ENCODE results near the gene RETREG3. TPM values are rescaled to one million over a fixed set of nuclear protein-coding genes. Genes with fewer than 3 reads are reported as not detected.

RETREG3 gene
- total RNA-seq, 1 experiment from 2014 or later, result 59.0 TPM

DNA sequence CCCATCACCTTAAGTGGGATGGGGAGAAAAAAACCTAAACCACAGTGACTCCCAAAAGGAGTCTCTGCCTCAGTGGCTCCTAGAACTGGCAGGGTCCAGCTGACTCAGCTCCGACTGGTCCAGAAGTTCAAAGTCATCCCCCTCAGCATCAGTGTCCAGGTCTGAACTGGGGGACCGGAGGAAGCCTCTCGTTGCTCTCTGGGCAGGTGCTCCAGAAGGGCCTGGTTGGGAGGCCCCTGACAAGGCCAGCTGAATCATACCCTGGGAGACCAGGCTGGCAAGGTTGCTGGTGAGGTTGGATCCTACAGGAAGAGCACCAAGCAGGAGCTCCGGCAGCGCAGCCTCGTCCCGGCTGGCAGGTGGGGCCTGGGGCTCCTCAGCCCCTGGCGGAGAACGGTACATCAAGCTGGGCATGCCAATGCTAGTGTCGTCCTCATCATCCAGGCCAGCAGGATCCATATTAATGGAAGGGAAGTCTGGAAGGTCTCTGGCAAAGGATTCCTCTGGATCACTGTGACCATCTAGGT, 27.4 kb downstream of the RETREG3 start:
- Mint-ChIP-seq H3K27ac (ENCODE audit: unreplicated experiment) (no peak overlapping the region), H3K4me1 (ENCODE audit: low read depth, unreplicated experiment) (peaks cover 3% of the 10 kb centered on the region), H3K36me3 (ENCODE audit: insufficient read depth, unreplicated experiment) (peaks cover 76% of the 10 kb centered on the region), H3K27me3 (ENCODE audit: insufficient read depth, unreplicated experiment) (no peaks in the 10 kb centered on the region), H3K4me3 (ENCODE audit: unreplicated experiment) (no peak overlapping the region), H3K9me3 (ENCODE audit: unreplicated experiment) (no peaks in the 10 kb centered on the region)
- BruUV-seq (replicated peaks), result no TSS peak
- Histone ChIP-seq H3K9me3 (no peaks in the 10 kb centered on the region), H3K27me3 (replicated peaks; ENCODE audit: control insufficient read depth, insufficient read depth, low read length) (no peaks in the 10 kb centered on the region), H3K4me1 (peaks cover 4% of the 10 kb centered on the region), H3K36me3 (ENCODE audit: control insufficient read depth, insufficient read depth, low read length) (peaks cover 2% of the 10 kb centered on the region), H3K4me3 (ENCODE audit: low read depth, low read length) (no peak overlapping the region)
- intact Hi-C loops (cut with micrococcal nuclease; ENCODE audit: unreplicated experiment), result no loop called here
- CTCF ChIA-PET, result no interaction called here
- TF ChIP-seq, protein P1, sequence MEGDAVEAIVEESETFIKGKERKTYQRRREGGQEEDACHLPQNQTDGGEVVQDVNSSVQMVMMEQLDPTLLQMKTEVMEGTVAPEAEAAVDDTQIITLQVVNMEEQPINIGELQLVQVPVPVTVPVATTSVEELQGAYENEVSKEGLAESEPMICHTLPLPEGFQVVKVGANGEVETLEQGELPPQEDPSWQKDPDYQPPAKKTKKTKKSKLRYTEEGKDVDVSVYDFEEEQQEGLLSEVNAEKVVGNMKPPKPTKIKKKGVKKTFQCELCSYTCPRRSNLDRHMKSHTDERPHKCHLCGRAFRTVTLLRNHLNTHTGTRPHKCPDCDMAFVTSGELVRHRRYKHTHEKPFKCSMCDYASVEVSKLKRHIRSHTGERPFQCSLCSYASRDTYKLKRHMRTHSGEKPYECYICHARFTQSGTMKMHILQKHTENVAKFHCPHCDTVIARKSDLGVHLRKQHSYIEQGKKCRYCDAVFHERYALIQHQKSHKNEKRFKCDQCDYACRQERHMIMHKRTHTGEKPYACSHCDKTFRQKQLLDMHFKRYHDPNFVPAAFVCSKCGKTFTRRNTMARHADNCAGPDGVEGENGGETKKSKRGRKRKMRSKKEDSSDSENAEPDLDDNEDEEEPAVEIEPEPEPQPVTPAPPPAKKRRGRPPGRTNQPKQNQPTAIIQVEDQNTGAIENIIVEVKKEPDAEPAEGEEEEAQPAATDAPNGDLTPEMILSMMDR (IDR thresholded peaks at IDR 0.05; ENCODE audit: insufficient read depth in 1 of 2, low read depth in 1 of 2, low read length in 1 of 2, severe bottlenecking in 1 of 2, unreplicated experiment in 1 of 2), result no peak
- DNase-seq, result no peak
- POLR2A ChIA-PET, result no interaction called here

DNA sequence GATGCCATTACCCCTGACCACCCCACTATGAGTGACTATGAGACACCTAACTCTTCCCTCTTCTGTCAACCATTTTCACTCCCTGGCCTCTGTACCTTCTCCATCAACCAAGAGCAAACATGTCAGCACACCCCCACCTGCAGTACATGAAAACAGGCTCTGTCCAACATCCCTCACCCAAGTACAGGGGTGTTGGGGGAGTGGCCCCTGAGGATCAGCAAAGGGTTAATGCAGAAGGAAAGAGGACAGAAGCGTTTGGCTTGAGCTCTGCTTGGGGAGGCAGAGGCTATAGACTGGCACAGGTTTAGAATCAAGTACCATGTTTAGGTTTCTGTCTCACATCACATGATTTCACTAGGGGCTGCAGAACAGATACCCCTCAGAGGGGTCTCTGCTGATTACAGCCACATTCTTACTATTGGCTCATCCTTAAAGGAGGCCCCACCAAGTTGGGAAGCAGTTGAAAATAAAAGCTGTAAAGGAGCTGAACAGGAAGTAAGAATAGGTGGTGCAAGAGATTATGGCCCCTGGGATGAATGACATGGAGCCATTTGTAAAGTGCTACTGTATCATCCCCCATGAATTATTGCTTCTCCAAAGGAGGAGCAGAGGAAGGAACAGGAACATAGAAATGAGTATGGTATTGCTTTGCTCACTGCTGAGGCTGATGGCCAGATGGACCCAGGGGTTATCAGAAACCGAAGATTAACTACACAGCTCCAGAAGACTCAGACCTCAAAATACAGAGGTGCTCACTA, 29.2 kb downstream of the RETREG3 start:
- no TSS peak for BruUV-seq (replicated peaks)
- POLR2A ChIA-PET, result interaction anchor here (1.3 kb wide), 1 partner anchor 30 kb away, joined by 6 read pairs; the partner anchor contains the start of gene TUBG1
- Mint-ChIP-seq H3K36me3 (ENCODE audit: insufficient read depth, unreplicated experiment) (peaks cover 76% of the 10 kb centered on the region), H3K4me3 (ENCODE audit: unreplicated experiment) (peak overlapping the region; percentile 15), H3K27ac (ENCODE audit: unreplicated experiment) (no peak overlapping the region), H3K27me3 (ENCODE audit: insufficient read depth, unreplicated experiment) (no peaks in the 10 kb centered on the region), H3K9me3 (ENCODE audit: unreplicated experiment) (no peaks in the 10 kb centered on the region), H3K4me1 (ENCODE audit: low read depth, unreplicated experiment) (peaks cover 16% of the 10 kb centered on the region)
- Histone ChIP-seq H3K36me3 (ENCODE audit: control insufficient read depth, insufficient read depth, low read length) (no peaks in the 10 kb centered on the region; the same call in none of the 2 replicates), H3K9me3 (no peaks in the 10 kb centered on the region), H3K27me3 (replicated peaks; ENCODE audit: control insufficient read depth, insufficient read depth, low read length) (no peaks in the 10 kb centered on the region), H3K4me3 (ENCODE audit: low read depth, low read length) (no peak overlapping the region), H3K4me1 (peaks cover 4% of the 10 kb centered on the region)
- CTCF ChIA-PET, result no interaction called here
- intact Hi-C loops (cut with micrococcal nuclease; ENCODE audit: unreplicated experiment), result loop anchor here (2.0 to 10.0 kb wide), 4 partner anchors 29 to 245 kb away; partner anchors contain the start of genes BECN1, RAMP2, RETREG3 and TUBG1
- no peak for DNase-seq
- TF ChIP-seq, protein P1 (IDR thresholded peaks at IDR 0.05; ENCODE audit: insufficient read depth in 1 of 2, low read depth in 1 of 2, low read length in 1 of 2, severe bottlenecking in 1 of 2, unreplicated experiment in 1 of 2), result no peak

DNA sequence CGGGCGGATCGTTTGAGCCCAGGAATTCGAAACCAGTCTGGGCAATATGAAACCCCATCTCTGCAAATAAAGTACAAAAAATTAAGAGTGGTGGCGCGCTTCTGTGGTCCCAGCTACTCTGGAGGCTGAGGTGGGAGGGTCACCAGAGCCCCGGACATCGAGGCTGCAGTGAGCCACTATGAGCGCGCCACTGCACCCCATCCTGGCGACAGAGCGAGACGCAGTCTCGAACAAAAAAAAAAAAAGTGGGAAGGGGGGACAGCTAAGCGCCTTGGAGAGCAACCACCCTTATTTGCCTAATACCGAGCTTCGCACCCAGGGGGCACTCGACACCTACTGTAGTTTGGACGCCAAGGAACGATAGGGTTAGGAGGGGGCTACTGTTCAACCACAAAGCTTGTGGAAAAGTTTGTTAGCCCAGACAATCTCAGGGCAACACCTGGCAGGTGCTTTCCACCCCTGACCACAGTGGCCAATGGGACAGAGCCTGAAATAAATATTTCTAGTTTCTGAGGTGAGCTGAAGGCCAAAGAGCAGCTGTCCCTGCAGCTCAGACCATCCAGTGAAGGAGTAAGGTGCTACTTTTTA, 30.8 kb downstream of the RETREG3 start:
- peaks cover under 1% of the 10 kb centered on the region for H3K36me3 ChIP-seq (ENCODE audit: control insufficient read depth, insufficient read depth, low read length)
- peak; percentile 90 to 93 for DNase-seq
- peak overlapping the region; percentile 84 for H3K27ac Mint-ChIP-seq (ENCODE audit: unreplicated experiment)
- peaks cover 4% of the 10 kb centered on the region for H3K4me1 ChIP-seq
- peak overlapping the region; percentile 80 for H3K4me3 Mint-ChIP-seq (ENCODE audit: unreplicated experiment)
- intact Hi-C loops (cut with micrococcal nuclease; ENCODE audit: unreplicated experiment), result loop anchor here (1.0 to 10.0 kb wide), 5 partner anchors 30 to 246 kb away; partner anchors contain the start of genes BECN1, RAMP2, RETREG3 and TUBG1
- TF ChIP-seq, protein P1 (IDR thresholded peaks at IDR 0.05; ENCODE audit: insufficient read depth in 1 of 2, low read depth in 1 of 2, low read length in 1 of 2, severe bottlenecking in 1 of 2, unreplicated experiment in 1 of 2), result peak; percentile 79 to 84
- CTCF ChIA-PET, result interaction anchor here (0.6 to 2.9 kb wide), 45 partner anchors 8 to 1983 kb away, joined by 3 to 38 read pairs (median 4); partner anchors contain the start of genes BECN1, CAVIN1, CNTD1 and COA3
- no TSS peak for BruUV-seq (replicated peaks)
- peaks cover 20% of the 10 kb centered on the region for H3K4me1 Mint-ChIP-seq (ENCODE audit: low read depth, unreplicated experiment)
- no peaks in the 10 kb centered on the region for H3K27me3 ChIP-seq (replicated peaks; ENCODE audit: control insufficient read depth, insufficient read depth, low read length)
- H3K36me3 Mint-ChIP-seq (ENCODE audit: insufficient read depth, unreplicated experiment), result peaks cover 72% of the 10 kb centered on the region
- H3K9me3 ChIP-seq, result no peaks in the 10 kb centered on the region
- peak overlapping the region; percentile 82 for H3K4me3 ChIP-seq (ENCODE audit: low read depth, low read length)
- H3K9me3 Mint-ChIP-seq (ENCODE audit: unreplicated experiment), result no peaks in the 10 kb centered on the region
- no peaks in the 10 kb centered on the region for H3K27me3 Mint-ChIP-seq (ENCODE audit: insufficient read depth, unreplicated experiment)
- POLR2A ChIA-PET, result interaction anchor here (0.5 to 2.4 kb wide), 9 partner anchors 30 to 536 kb away, joined by 3 to 26 read pairs (median 4); partner anchors contain the start of genes BECN1, COA3, NAGLU and PLEKHH3

Data from Caco-2 (cell line).